ENCODE measurements around the gene ZNF584.

- TF ChIP-seq CTCF (IDR thresholded peaks at IDR 0.05; ENCODE audit: borderline replicate concordance, extremely low read depth, low read length, poor library complexity, severe bottlenecking) (no peak), EZH2 (IDR thresholded peaks at IDR 0.05; ENCODE audit: borderline replicate concordance, low read depth, low read length, severe bottlenecking) (no peak)
These were observed 31.4 kb downstream of the ZNF584 start, which contains the start of gene ZNF132 for GRCh38 chr19:58439576-58440554.

All from DND-41 (cell line).